Testis (tissue), 2 donors: ENCODE results near the gene PLCB1.

Source experiments
- POLR2A ChIP-seq: fragments of 450-650 bp; IDR thresholded peaks from one replicate; pipeline ENCODE4 v1.6.1; 2017; ENCODE audit warnings: antibody characterized with exemption, mild to moderate bottlenecking, moderate library complexity
- TF ChIP-seq, protein P1 (sequence below), 3 experiments: fragments of 450-650 bp in 2 of 3; fragments of 200-600 bp in 1 of 3; sonication (generic) in 1 of 3; IDR thresholded peaks; one replicate each; pipeline ENCODE4 v1.5.1; 2016 to 2019; ENCODE audit warnings: antibody characterized with exemption in 3 of 3, mild to moderate bottlenecking in 2 of 3, moderate library complexity in 1 of 3

DNA sequence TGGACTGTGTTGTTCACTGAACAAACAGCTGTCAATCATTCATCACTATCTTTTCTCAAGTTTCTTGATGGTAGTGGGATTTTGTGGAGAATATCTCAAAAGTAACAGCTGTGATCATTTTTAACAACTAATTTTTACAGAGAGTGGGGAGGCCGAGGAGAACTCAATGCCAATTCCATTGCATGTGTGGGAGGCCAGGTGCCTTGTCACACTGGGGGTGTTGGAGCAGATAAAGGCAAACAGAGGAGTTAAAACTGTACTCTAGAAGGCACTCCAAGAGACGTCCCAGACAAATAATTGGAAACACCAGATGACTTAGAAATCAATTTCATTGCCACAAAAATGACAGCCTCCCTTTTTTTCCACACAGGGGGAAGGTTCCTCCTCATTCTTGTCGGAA lies 669.6 kb downstream of the PLCB1 start:
- TF ChIP-seq, protein P1, sequence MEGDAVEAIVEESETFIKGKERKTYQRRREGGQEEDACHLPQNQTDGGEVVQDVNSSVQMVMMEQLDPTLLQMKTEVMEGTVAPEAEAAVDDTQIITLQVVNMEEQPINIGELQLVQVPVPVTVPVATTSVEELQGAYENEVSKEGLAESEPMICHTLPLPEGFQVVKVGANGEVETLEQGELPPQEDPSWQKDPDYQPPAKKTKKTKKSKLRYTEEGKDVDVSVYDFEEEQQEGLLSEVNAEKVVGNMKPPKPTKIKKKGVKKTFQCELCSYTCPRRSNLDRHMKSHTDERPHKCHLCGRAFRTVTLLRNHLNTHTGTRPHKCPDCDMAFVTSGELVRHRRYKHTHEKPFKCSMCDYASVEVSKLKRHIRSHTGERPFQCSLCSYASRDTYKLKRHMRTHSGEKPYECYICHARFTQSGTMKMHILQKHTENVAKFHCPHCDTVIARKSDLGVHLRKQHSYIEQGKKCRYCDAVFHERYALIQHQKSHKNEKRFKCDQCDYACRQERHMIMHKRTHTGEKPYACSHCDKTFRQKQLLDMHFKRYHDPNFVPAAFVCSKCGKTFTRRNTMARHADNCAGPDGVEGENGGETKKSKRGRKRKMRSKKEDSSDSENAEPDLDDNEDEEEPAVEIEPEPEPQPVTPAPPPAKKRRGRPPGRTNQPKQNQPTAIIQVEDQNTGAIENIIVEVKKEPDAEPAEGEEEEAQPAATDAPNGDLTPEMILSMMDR (IDR thresholded peaks at IDR 0.05) = no peak
- TF ChIP-seq POLR2A = no peak
